DMS153 (cell line): Measurements from ENCODE around the gene ATP13A4.
"Not testable (repeated sequence)": the region's sequence is repeated elsewhere in the genome, so short reads cannot be mapped to it uniquely, and the experiment has no call there.

Experiments
- DNase-seq: peaks from one replicate; lab custom pipeline; 2025; lab: John Stamatoyannopoulos, UW

ATP13A4 gene

DNA sequence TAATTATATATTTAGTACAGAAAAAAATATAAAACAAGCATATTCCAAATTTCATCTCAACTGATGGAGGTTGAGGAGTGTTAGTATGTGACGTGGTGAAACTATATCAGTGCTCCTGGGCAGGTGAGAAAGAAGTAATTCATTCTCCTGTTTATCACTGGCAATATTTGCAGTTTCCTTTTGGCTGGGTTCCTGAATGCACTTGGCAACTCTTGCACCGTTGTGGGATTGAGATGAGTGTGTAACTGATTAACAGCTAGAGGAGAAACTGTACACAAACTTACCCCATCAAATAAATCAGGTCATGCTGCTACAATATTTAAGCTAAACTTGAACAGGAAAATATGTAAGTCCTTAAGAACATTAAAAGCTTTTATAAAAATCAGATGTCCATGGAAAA, 2.1 kb upstream of the ATP13A4 start:
- peak; percentile 52 for DNase-seq

DNA sequence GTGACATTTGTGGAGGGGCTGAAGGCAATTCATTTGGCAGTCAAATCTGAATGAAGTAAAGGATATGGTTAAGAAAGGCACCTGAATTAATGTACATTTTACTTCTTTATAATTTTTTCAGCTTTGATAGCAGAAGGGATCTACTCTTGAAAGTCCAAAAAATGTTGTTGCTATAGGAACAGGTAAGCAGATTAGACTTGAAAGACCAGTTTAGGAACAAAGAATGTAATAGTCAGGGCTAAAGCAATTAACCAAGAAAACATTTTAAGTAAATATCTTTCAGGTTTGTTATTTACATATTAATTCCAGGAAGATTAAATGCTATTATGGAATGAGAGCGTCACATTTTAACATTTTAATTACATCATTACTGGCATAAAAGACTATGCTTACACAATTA, 1.1 kb downstream of the ATP13A4 start:
- no peak for DNase-seq

DNA sequence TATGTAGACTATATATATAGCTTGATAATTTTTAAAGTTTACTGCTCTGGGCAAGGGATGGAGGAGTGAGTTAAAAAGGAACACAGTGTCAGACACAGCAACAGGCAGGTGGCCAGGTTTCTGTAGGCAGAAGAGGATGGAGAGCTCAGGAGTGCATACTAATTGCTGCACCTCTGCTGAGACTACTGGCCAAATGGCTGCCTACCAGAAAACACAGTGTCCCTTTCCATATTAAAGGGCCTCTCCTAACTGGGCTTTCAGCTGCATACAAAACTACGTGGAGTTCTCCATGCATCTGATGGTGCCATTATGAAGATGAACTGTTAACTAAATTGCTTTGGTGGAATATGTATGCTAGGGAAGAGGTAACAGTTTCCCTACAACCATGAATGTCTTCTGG, 1.8 kb downstream of the ATP13A4 start:
- no peak for DNase-seq

DNA sequence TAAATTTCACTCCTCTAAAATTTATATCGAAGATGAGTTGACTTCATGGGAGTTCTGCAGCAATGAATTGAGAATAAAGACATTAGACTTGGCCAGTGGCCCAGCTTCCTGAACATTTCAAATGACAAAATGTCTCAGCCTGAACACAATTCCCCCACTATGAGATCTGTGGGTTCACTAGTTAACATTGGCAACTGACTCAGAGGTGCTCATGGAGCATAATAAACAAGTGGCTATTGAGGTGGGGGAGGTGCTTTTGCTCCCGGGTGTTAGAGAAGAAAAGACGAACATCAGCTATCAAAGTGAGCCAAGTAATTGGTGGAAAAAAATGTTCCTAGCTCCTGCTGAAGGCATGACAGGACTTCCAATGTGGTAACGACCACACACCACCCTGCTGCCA, 6.3 kb downstream of the ATP13A4 start:
- no peak for DNase-seq

DNA sequence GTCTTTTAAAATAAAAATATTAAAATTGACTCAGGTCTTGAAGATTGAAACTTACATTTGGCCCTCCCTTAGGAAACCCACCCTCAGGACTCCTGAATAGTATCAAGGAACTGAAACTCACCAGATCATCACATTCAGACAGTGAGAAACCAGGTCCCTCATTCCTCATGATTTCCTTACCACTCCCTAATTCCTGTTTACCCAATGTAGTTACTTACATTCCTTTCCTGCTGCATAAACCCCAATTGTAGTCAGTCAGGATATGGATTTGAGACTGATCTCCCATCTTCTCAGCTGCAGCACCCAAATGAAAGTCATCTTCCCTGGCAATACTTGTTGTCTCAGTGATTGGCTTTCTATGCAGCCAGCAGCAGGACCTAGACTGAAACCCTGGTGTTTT, 8.6 kb downstream of the ATP13A4 start:
- no peak for DNase-seq

DNA sequence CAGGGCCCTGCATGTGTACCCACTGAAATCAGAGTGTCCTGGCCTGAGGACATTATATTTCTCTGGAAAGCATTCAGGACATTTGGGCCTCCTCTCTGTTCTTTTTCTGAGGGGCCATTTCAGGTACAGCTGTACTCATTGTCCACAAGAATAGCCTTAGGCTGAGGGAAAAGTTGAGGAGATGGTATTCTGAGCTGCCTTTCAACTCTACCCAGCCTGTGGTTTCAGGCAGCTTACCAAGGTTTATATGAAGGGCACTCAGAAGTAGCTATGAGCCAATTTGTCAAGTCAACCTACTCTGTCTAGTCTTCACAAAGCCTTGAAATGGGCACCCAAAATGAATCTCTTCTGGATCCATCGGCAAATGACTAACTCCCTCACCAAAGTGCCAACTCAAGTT, 9.4 kb downstream of the ATP13A4 start:
- DNase-seq: no peak

DNA sequence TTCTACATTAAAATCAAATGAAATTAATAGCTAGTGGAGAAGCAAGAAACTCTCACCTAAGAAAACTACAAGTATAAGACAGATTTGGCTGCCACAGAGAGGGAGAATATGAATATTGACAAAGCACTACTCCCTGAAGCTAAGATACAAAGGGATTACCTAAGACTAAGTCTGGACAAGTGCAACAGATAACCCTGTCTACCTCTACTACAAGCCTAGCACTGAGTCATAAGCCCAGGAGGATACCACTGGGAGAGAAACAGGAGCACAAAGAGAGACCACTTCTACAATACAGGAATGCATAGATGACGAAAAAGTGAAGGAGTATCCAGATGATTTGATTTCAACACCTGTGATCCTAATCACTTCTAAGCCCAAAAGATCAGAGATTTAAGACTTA, 10.4 kb downstream of the ATP13A4 start:
- DNase-seq: no peak

DNA sequence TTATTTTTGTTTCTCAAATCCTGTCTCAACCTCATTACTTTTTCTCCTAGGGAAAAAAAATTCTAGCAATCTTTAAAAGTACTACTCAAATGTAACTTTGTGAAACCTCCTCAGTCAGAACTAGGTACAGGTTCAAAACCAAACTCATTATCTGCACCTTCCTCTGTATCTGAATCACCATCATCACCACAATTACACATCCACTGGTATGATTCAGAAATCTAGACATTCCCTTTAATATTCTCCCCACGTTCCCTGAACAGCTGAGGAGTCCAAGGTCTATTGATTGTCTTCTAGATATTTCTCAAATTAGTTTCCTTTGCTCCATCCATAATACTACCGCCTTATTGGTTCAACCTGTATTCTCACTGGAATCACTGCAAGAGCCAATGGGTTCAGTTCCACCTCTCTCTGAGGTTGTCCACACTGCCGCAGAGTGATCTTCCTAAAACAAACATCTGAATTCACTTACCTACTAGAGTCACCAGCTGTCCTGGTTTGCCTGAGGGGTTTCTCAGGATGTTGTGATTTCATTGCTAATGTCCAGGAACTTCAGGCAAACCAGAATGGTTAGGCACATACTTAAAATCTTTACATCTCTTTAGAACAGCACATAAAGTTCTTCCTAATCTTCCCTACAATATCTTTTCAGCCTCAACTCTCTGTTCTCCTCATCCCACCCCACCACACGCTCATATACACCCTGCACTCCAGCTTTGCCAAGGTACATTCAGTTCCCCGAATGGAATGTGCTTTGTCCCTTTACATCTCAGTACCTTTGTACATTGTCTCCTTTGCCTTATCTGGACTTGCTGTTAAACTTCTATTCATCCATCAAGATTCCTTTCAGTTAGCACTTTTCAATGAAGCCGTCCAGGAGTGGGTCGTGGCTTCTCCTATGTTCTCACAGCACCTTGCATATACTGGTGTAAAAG, 24.2 kb downstream of the ATP13A4 start:
- DNase-seq: no peak

DNA sequence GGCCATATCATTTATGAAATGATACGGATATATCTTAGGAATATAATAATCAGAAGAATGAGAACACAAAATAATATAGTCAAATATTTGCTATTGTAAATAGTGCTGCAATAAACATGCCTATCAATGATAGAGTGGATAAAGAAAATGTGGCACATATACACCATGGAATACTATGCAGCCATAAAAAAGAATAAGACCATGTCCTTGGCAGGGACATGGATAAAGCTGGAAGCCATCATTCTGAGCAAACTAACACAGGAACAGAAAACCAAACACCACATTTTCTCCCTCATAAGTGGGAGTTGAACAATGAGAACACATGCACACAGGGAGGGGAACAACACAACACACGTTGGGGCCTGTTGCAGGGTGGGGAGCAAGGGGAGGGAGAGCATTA, 28.6 kb downstream of the ATP13A4 start:
- not testable (repeated sequence) for DNase-seq

DNA sequence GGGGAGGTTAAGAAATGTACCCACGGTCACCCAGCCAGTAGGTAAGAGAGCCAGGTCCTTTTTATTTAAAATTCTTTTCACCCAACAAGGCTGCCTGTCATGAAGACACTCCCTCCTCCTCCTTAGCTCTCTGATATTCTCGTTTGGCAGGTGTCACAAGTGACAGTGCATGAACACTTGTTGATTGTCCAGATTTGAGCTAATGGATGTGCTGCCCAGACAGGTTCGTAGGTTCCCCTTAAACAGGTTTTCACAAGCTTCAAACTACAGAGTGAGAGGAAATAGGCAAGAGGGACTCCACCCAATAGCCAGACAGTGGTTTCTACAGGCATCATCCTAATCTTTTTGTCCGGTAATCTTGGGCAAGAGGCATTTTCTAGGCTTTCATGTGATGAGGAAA, 32.2 kb downstream of the ATP13A4 start:
- no peak for DNase-seq

DNA sequence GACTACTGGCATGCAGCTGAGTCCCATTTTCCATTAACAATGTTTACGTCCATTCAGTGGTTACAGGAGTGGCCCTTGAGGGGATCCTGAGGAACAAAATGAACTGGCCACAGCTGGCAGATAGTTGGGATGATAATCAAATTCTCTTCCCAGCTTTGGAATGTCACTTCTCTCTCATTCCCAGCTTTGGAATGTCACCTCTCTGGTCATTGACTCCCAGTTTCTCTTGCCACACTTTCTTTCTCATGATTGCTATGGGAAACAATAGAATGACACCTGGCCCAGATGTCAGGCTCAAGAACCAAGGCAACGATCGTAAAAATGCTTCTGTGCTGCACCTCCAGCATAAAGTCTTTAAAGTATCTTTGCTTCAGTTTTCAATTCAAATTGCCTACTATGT, 34.0 kb downstream of the ATP13A4 start:
- DNase-seq: no peak

DNA sequence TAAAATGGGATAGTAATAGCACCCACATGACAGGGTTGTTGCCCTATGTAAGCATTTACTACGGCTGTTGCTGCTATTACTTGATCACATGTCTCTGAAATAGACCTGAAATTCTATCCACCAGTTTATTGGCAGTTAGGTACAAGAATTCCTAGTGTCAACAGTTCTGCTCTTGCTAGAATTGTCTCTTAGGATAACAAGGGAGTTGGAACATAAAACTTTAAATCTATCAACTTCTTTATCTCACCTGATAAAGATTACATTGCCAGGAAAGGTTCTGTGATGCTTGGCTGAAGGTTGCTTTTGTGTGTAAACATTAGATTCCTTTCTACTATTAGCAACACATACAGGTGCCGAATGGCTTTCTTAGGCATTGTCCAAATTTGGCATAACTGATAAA, 38.7 kb downstream of the ATP13A4 start:
- no peak for DNase-seq

DNA sequence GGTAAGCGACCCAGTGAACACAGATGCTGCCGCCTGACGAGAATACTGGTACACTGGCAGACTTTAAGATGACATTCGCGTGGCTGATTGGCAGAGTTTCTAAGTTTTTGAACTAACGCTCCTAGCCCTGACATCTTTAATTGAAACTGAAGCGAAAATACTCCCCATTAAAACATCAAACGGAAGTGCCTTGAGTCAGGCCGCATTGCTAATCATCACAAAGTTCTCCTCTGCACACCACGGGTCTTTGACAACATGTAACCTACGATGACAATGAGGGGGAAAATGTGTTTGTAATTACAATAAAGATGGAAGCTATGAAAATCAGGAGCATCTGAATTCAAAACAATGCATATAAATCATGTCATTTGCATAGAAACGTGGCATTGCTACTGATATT, 44.5 kb downstream of the ATP13A4 start:
- DNase-seq: no peak

DNA sequence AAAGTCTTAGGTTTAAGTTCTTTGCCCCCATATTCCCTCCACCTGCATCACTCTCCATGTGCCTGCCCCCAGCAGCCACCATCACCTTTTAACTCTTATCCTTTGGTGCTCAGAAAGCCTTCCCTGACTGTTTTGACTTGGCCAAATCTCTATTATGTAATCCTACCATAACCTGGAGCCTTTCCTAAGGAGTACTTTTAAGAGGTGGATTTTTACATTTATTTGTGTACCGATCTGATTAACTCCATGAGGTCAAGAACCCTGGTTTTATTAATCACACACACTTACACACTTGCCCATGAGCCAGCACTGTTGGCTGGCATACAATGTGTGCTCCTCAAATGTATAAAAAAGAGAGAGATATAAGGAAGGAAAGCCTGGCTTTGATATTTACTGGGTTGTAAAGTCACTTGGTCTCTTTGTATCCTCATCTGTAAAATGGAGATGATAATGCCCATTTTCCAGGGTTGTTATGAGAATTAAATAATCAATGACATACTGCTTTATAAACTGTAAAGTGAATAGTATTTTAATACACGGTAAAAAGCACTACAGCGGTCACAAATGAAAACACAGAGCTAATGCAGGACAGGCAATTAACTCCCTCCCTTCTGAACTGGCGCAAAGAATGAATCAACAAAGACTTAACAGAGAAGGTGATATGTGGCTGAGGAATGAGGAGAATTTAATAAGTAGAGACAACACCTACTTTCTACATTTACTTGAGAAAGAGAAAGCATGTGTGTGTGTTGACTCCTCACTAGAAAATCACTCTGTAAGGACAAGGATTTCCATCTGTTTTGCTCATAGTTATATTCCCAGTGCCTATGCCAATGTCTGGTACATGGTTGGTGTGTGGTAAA, 45.4 kb downstream of the ATP13A4 start:
- no peak for DNase-seq

DNA sequence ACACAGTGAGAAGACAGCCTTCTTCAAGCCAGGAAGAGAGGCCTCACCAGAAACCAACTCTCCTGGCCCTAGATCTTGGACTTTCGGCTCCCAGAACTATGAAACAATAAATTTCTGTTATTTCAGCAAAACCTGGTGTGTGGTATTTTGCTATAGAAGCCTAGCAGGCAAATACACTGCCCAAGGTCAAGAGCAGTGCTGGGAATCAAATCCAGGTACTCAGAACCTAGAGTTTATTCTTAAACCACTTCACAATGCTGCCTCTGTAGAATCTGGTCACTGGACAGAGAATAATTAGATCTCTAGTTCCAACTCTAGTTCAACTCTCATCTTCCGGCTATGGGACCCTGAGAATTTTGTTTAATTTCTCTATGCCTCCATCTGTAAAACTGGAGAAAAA, 46.6 kb downstream of the ATP13A4 start:
- DNase-seq: no peak

DNA sequence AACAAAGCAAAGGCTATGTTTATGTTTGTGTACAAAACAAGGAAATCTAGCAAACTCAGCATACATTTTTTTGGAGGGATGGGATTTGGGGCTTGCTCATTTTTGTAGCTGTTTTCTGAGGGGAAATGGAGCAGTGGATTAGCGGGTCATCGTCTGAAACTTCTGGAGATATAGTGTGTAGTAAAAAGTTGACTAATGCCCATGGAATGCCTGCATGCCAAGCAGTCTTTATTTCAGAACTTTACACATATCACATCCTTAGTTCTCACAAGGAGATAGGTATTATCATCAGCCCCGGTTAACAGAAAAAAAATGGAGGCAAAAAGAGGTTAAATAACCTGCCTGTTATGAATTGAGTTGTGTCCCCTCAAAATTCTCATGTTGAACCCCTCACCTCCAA, 47.1 kb downstream of the ATP13A4 start:
- no peak for DNase-seq

DNA sequence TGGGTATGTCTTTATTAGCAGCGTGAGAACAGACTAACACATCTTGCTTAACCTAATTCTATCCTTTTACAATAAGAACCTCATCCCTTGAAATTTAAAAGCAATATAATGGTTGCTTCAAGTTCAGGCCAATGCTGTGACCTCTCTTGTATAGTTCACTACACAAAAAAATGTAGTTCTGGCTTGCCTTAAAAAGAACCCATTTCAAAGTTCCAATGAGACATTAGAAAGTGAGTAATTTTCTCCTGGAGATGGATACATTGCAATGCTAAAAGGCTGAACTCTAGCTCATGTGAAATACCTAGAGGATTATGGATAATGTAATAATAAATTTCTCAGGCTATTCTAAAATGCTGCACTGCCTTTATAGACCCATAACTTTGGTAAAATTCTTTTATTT, 47.8 kb downstream of the ATP13A4 start:
- no peak for DNase-seq

DNA sequence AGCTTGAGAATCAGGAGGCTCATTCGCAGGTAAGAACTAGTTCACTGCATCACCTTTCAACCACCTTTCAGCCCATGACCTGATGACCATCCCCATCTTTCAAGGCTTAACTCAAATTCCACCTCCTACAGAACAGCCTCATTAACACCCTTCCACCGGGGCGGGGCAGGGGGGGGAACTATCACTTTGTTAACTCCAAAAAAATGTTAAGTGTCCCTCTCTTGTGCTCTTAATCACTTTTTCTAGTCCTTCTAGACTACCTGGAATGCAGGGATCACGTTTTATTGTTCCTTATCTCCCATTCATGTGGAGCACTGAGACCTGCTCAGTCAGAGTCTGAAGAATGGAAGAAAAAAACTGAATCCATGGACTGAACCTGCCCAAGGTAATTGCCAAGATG, 51.8 kb downstream of the ATP13A4 start:
- DNase-seq: no peak

DNA sequence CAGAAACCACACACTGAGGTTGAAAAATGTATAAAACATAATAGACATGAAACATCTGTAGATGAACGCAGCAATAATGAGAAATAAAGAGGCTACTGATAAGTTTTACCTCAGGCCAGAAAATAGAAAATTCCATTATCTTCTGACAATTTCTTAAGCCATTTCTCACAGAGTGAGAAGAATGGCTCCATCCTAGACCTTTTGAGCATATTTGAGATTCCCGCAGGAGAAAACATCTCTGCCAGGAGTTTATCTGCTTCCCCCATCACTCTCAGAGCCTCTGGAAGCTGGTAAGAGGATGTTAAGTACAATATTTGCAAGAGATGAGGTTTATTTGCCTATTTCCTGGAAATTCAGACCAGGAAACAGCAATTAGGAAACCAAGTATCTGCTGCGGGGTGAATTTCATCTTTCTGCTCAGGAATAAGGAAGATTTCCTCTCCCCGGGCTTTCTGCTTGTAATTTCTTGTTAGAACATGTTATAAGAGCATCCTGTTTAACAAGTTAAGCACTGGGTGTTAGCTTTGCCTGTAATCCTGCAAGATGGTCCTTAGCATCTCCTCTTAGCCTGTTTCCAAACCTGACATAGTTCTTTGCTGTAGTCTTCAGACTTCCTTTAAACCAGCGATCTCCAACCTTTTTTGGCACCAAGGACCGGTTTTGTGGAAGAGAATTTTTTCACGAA, 54.8 kb downstream of the ATP13A4 start:
- DNase-seq: no peak

DNA sequence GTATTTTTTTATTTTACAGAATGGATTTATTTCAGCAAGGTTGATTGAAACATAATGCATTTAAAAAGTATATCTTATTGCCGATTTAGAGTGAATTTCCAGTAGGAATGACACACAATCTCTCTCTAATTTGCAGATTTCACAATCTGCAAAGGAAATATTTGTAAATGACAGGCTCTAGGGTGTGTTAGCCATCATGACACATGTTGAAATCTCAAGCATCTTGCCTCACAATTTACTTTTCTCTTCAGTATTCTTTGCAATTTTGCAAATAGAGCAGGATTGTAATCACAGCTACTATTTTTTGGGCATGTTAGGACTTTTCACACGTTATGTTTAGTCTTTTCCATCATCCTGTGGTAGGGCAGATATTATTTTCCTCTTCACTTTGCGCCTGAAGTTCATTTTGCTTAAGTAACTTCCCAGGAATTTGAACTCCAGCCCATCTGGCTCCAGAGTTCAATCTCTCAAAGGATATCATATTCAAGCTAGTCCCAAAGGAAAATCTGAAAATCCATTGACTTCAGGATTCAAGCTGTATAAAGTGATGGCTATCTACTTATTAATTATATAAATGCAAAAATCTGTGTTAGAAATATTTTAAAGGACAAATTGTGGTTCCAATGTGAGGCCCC, 55.4 kb downstream of the ATP13A4 start:
- no peak for DNase-seq

DNA sequence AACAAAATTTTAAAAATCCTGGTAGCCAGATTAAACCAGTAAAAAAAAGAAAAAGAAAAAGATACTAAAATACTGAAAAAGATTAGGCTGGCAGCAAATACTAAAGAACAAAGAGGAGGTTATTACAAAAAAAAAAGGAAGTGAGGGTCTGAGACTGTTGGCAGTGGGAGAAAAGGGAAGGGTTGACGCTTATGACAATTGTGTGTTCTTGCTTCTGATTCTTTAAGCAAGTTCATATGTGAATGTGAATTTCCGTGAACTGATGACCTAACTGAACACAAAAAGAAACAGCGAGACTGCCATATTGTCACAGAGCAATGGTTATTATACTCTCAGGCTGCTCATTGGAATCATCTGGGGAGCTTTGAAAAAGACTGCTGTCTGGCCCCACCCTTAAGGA, 56.5 kb downstream of the ATP13A4 start:
- no peak for DNase-seq

DNA sequence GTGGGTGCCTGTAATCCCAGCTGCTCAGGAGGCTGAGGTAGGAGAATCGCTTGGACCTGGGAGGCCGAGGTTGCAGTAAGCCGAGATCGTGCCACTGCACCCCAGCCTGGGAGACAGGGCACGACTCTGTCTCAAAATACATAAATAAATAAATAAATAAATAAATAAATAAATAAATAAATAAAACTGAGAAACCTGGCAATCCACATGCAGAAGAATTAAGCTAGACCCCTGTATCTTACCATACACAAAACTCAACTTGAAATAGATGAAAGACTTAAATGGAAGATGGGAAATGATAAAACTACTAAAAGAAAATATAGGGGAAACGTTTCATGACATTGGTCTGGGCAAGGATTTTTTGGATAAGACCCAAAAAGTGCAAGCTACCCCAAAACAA, 58.0 kb downstream of the ATP13A4 start:
- no peak for DNase-seq
